Left cardiac atrium (tissue), 4 donors: ENCODE measurements around the gene GPR156. TPM values are rescaled to one million over a fixed set of nuclear protein-coding genes. Genes with fewer than 3 reads are reported as not detected.
"Not testable (repeated sequence)": the region's sequence is repeated elsewhere in the genome, so short reads cannot be mapped to it uniquely, and the experiment has no call there.

Experiments used
- ATAC-seq, 2 donors: fragments of 200-7000 bp; cut with Tn5 transposase; one replicate each; pipeline ENCODE4 v1.9.1; 2020; ENCODE audit warnings: mild to moderate bottlenecking in 2 of 2, moderate library complexity in 2 of 2
- DNase-seq: peaks from one replicate; pipeline ENCODE4 v3.0.0-alpha.2; 2020
- intact Hi-C, 2 donors: fragments of 100-400 bp; cut with DNase I; formaldehyde crosslinking; loops; one replicate each; pipeline versions ENCODE4 v1.14.1 to v1.15.1; 2022 to 2023
- long read RNA-seq: library from polyadenylated mRNA; unstranded; transcript quantifications from one replicate; pipeline ENCODE4 v2.0.0, GENCODE V29; 2021
- total RNA-seq, 2 donors: library from RNA; stranded (reverse); fragmentation: NEBNext Ultra II Directional; extraction: Animal tissue kit (Norgen Biotek cat#: 25700); gene quantifications; one replicate each; pipeline ENCODE4 v1.2.1, GENCODE V29; 2021
- donor health status: DM: no; HTN: yes; CAD: no.
- donor health status: DM: no; HTN: yes; CAD: no; lungs with severe emphysema.
- donor health status: DM: yes; HTN: yes; CAD: no.
- donor health status: Dilated cardiomyopathy.

Gene GPR156
- total RNA-seq: under 1 TPM; 0.21 to 0.29 TPM
- long read RNA-seq: 0 reads

DNA sequence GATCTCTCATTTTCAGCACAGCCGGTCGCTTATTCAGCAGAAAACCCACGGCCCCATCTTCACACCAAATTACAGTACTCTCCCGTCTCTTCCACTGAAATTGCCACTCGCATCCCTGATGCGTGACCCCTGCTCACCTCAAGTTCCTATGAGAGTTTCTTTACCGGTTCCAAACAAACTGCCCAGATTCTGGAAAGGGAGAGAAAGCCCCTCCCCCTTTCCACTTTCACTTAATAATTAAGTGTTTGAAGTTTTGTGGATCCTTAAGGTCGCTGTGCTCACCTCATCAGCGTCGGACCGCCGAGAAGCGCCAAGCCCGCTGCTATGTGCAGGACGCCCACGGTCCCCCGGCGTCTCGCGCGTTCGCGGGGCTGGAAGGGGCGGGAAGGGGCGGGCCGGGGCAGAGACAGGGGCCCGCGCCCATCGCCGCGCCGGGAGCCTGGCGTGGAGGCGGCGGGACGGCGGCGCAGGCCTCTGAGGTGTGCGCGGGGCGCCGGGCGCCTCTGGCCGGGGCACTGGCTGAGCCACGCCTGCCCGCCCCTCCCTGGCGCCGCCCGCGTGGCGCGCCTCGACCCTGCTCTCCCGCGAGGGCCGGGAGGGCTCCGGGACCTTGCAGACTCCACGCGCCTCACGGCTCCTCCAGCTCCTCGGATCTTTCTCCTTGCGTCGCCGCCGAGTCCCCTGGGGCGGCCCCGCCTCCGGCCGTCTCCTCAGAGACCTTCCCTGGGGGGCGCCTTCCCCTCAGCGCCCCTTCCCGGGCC, at the start of gene GPR156:
GPR156 (minus strand) TSS at position 476 of the 761 bp plus-strand sequence. CDS start 41,124 bp downstream, outside the sequence.
- intact Hi-C loops: no loop called here
- no peak for DNase-seq

DNA sequence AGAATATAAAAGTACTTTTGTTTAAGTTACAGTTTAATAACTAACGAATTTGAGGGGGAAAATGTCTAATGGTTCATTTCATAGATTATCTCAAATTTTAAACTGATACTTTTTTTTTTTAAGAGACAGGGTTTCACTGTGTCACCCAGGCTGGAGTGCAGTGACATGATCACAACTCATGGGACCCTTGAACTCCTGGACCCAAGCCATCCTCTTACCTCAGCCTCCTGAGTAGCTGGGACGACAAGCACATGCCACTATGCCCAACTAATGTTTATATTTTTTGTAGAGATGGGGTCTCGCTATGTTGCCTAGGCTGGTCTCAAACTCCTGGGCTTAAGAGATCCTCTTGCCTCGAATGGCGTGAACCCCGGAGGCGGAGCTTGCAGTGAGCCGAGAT, 47.6 kb upstream of the GPR156 start:
- DNase-seq (no peak), ATAC-seq (no peak)
- intact Hi-C loops: no loop called here

More for the DNA sequence above, at the start of gene GPR156:
- ATAC-seq: peak; percentile 85 to 90

DNA sequence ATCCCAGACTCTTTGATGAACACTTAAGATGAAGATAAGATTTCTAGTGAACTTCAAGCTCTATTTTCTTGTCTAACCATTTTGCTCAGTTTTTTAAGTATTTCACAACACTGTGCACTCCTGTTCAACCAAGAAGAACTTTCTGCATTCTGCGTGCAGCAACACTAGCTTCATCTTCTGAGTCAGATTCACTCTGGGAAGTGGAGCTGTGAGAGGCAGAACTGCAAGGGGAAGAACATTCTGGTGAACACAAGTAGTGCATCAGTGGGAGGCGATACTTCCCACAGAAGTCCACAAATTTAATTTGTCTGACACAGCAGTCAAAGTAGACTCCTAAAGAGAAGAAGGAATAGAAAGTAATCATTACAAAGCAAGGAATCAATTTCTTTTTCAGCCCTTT, 46.1 kb upstream of the GPR156 start:
- intact Hi-C loops: no loop called here
- ATAC-seq: no peak
- no peak for DNase-seq

DNA sequence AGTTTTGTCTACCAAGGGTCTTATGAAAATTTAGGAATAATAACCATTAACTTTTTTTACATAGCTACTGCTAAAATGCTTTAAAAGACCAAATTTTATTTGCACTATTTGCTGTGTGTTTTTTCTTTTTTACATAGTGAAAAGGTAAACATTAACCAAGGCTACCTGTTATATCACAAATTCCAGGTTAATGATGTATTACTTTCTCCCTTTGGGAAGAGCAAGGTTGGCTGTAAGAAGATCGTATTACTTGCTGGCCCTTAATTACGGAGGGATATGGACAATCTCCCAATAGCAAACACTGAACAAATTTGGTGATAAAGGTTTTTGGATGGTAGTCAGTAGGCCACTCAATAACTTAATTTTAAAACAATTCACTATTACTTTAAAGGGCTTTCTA, 41.8 kb upstream of the GPR156 start:
- DNase-seq (no peak), ATAC-seq (no peak)
- intact Hi-C loops: no loop called here

DNA sequence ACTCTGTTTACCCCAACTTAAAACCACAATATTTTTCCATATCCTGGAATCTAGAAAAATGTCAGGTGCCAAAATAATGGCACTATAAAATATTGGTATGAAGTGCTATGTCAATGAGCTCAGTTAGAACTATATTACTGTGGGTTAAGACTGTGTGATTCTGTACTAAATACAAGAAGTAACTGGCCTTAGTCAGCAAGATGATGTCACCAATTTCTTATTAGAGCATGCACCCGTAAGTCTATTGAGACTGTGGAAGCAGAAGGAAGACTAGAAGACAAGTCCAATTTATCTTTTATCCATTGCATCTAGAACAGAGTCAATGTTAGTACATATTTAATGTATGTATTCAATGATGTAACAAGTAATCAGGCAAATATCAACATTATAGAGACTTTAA, 39.2 kb upstream of the GPR156 start:
- DNase-seq: no peak
- intact Hi-C loops: no loop called here

DNA sequence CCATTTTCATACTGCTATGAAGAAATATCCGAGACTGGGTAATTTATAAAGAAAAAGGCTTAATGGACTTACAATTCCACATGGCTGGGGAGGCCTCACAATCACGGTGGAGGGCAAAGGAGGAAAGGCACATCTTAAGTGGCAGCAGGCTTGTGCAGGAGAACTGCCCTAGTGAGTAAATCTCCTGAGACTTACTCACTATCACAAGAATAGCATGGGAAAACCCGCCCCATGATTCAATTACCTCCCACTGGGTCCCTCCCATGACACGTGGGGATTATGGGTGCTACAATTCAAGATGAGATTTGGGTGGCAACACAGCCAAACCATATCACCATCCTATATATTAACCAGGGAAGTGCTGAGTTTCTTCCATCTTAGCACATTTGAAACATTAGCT, 38.7 kb upstream of the GPR156 start:
- ATAC-seq, intact Hi-C loops, DNase-seq: not testable (repeated sequence)

More for the DNA sequence above, 39.2 kb upstream of the GPR156 start:
- no peak for ATAC-seq

DNA sequence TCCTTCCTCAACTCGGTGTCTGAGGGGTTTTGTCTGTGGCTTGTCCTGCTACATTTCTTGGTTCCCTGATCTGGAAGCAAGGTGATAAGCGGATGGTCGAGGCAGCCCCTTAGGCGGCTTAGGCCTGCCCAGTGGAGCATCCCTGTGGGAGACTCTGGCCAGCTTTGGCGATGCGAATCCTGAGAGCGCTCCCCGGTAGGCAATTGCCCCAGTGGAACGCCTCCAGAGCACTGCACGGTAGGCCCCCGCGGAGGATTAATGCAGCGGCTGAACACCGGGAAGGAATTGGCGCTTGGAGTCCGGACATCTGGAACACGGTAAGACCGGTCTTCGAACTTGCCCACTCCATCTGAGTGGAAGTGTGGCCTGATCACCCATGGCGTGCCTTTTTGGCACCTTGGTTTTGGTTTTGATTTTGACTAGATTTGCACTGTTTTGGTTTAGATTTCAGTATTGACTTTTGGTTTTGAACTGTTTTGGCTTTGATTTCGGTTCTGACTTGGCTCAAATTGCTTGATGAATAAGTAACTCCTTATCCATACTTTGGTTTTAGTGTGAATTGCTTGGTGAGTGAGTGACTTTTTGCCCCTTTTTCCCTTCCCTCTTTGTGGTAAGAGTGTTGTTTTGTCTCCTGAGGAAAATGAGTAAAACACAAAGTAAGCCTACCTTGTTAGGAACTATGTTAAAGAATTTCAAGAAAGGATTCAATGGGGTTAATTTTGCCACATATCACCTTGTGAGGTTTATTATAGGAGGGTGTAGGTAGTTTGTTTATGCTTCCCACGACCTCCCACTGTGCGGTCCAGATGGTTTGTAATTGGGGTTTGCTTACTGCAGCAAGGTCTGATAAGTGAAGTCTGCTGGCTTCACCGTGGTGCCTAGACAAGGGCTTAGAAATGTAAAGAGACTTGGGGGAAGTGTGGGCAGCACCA, 27.1 kb upstream of the GPR156 start:
- ATAC-seq: no peak
- DNase-seq: no peak
- intact Hi-C loops: no loop called here

DNA sequence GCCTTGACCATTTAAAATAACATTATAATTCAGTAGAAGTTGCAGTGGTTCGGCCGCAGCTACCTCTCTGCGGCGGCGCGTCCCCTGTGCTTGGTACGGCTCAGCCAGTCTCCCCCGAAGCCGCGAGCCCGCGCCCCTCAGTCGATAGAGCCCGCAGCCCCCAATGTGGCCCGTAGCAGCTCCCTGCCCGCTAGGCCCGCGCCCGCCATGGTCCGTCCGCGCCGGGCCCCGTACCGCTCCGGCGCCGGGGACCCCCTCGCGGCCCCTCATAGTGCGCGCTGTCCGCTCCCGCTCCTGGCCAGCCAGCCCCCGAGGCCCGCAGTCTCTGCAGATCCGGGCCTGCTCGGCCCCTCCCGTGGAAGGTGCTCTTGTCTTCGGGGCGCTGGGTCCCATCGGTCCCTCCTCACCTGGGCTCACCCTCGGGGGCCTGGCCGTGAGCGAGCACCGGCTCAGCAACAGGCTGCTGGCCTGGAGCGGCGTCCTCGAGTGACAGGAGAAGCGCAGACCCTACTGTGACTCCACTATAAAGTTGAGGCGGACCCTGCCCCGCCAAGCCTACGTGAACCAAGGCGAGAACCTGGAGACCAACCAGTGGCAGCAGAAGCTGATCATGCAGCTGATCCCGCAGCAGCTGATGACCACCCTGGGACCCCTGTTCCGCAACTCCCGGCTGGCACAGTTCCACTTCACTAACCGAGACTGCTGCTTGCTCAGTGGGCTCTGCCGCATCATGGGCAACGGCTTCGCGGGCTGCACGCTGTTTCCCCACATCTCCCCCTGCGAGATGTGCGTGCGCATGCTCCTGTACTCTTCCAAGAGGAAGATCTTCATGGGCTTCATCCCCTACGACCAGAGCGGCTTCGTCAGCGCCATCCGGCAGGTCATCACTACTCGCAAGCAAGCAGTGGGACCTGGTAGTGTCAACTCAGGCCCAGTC, 21.8 kb upstream of the GPR156 start:
- DNase-seq (no peak), ATAC-seq (no peak)
- intact Hi-C loops: no loop called here

DNA sequence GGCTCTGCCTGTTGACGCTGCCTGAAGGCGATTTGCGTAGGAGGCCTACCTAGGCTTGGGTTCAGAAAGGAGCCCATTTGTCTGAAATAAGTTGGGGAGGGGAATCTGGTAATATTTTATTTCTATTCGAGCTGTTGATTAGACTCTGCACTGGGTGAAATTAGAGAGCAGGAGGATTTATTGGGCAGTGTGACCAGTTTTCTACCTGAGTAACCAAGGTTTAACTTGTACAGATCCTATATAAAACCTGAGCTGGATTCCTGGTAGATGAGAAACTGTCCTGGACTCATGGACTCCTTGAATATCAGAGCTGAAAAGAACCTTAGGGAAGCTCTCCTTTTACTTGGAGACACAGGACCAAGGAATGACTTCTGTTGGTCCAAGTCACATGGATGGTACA, 19.6 kb upstream of the GPR156 start:
- intact Hi-C loops: no loop called here
- DNase-seq (no peak), ATAC-seq (no peak)

DNA sequence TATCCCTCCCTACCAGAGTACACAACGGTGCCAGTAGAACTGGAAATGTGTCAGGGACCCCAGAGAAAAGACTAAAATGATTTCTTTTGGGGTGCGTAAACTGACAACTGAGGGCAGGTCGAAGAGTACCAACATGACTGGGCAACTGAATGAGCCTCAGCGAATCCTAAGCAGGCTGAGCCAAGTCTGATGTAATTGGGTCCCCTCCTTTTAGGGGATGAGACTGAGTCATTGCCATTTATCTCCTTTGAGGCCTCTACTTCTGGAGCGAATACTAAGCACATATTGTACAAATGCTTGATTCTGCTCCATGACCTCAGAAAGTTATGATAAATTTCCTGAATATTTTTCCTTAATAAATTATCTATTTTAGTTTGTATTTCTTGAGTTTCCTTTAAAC, 17.3 kb upstream of the GPR156 start:
- DNase-seq (peak; percentile 32), ATAC-seq (peak; percentile 84 to 87)
- intact Hi-C loops: no loop called here

DNA sequence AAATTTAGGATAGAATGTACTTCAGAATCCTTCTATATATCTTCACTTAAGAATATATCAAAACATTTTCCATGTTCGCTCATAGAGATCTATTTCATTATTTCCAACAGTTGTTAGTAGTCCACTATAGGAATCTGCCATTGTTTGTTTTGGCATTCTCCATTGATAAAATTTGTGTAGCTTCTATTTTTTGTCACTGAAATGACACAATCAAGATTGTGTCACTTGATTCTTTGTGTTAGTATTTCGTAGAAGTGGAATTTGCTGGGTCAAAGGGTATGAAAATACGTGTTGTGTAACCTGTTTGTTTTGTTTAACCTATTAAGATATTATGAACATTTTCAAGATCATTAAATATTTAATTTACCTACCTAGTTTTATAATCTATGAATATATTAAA, 15.9 kb upstream of the GPR156 start:
- DNase-seq: no peak
- intact Hi-C loops: no loop called here
- ATAC-seq: no peak

DNA sequence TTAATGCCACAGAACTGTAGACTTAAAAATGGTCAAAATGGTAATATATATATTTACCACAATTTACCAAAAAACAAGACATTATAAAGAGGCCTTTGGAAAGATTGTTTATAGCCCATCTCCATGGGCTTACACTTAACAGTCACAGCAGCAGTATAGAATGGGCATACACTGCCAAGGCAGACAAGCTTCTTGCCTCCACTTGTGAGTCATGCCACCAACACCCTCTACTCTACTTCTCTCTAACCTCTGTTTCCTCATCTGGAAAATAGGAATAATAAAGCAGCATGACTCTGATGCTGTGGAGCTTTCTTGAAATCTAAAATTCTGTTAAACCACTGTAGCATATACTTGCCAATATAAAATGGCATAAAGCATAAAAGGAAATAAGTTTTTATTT, 14.4 kb upstream of the GPR156 start:
- intact Hi-C loops: no loop called here
- DNase-seq (no peak), ATAC-seq (no peak)

DNA sequence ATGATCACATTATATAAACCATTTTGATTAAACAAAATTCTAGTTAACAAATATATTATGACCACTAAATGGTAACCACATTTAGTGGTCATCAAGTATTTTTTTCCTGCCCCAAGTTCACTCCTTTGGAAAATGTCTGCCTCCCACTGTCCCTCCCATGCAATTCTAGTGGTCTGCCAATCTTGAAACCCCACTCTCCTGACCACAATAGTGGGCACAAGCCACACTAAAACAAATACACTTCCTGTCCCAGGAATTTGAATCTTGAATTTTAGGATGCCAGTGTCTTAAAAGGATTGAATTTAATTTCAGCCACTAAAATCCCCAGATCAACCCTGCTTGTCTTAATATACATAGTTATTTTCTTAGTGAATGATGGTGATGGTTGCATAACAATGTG, 14.0 kb upstream of the GPR156 start:
- DNase-seq (no peak), ATAC-seq (no peak)
- intact Hi-C loops: no loop called here

DNA sequence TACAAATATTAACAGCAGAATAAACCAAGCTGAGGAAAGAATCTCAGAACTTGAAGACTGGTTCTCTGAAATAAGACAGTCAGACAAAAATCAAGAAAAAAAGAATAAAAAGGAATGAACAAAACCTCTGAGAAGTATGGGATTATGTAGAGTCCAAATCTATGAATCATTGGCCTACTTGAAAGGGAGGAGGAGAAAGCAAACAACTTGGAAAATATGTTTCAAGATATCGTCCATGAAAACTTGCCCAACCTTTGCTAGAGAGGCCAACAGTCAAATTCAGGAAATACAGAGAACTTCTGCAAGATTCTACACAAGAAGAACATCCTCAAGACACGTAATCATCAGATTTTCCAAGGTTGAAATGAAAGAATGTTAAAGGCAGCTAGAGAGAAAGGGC, 6.5 kb upstream of the GPR156 start:
- ATAC-seq: peak in 1 of 2 donors; percentile 47
- DNase-seq, intact Hi-C loops: not testable (repeated sequence)

DNA sequence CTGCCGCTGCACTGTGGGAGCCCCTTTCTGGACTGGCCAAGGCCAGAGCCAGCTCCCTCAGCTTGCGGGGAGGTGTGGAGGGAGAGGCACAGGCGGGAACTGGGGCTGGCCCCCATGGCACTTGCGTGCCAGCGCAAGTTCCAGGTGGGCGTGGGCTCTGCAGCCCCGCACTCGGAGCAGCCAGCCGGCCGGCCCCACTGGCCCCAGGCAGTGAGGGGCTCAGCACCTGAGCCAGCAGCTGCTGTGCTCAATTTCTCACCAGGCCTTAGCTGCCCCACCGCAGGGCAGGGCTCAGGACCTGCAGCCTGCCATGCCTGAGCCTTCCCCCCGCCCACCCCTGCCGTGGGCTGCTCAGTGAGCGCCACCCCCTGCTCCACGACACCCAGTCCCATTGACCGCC, 4.6 kb upstream of the GPR156 start:
- no peak for DNase-seq
- ATAC-seq: no peak
- intact Hi-C loops: no loop called here

DNA sequence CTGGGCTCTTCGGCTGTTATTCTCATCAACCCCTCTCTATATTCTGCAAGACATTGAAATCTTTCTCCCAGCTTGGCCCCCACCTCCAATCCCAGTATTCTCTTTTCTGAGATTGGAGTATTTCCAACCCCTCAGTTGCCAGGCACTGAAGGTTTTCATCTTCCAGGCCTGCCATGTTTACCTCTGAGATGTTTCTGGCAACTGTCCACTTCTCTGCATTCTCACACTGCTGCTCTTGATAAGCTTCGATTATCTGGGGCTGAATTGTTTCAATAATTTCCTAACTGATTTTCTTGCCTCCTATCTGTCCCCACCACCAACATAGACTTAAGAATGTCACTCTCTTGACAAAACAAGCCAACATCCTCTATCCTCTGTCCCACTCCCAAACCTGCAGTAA, 1.4 kb upstream of the GPR156 start:
- DNase-seq (no peak), ATAC-seq (no peak)
- intact Hi-C loops: no loop called here

DNA sequence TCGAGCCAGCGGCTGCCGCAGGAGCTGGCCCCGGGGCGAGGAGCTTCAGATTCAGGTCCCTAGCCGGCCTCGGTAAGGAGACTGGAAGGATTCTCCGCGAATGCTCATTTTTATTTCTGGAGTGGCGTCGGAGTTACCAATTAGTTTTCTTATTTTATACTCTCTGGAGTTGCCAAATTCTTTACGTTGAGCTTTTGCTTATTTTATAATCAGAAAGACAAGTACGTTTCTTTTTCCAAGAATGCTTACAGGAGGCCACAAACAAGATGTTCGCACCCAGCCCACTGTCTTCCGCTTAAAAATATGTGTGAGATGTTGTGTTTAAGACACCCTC, 453 bp upstream of the GPR156 start:
- intact Hi-C loops: no loop called here
- DNase-seq: no peak
- ATAC-seq: no peak

DNA sequence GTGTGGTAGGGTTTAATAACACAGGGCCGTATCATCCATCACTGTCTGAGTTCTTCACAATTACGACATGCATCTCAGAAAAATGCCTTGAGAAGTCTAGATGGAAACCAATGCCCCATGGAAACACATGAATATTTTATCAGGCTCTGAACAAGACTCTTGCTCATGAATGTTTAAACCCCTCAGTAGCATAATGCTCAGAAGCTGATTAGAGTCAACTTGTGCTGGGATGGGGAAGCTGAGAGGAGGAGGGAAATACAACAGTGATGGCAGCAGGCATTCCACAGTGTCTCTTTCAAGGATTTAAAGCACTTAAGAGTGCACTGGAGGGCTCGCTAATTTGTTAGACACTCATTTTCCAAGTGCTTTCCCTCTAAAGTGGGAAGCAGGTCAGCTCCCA, 3.8 kb downstream of the GPR156 start:
- ATAC-seq: no peak
- intact Hi-C loops: no loop called here
- DNase-seq: no peak

DNA sequence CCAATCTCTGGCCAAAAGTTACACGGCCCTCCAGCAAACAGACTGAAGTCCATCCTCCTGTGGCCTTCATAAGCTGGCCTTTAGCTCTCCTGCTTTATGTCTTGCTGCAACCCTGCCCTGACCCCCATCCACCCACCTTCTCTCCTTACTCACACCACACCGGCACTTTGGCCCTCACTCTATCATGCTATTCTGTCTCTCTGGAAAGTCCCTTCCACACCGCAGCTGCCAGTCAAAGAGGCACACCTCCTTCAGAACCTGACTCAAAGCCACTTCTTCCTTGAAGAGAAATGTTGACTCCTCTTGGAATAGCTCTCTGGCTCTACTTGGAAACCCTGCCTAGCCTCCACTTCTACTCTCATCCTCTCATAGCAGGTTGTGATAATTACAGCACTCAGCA, 4.5 kb downstream of the GPR156 start:
- ATAC-seq (no peak), DNase-seq (no peak)
- intact Hi-C loops: no loop called here
